GM12874 (cell line): Measurements from ENCODE around the gene MGAT4C.

ENCODE experiments used
- CTCF ChIP-seq: IDR thresholded peaks from 2 replicates; pipeline ENCODE4 v1.5.1; 2011; ENCODE audit warnings: low read depth, mild to moderate bottlenecking, control low read depth, low read length, moderate library complexity; ENCODE audit not compliant: insufficient read depth

Gene MGAT4C

GRCh38 chr12:86229772-86230171, 26.4 kb downstream of the MGAT4C start:
- TF ChIP-seq CTCF: no peak

- TF ChIP-seq CTCF: no peak
Measured at GRCh38 chr12:86228656-86229055, 27.5 kb downstream of the MGAT4C start.

- no peak for TF ChIP-seq CTCF
Measured at GRCh38 chr12:86226481-86226880, 29.7 kb downstream of the MGAT4C start.

GRCh38 chr12:86216591-86216990, 39.6 kb downstream of the MGAT4C start:
- no peak for TF ChIP-seq CTCF

- TF ChIP-seq CTCF: no peak
Measured at GRCh38 chr12:86213012-86213411, 43.2 kb downstream of the MGAT4C start.

- TF ChIP-seq CTCF: no peak
Measured at GRCh38 chr12:86198696-86199444, 57.3 kb downstream of the MGAT4C start.

- TF ChIP-seq CTCF: no peak
Measured at GRCh38 chr12:86196465-86196864, 59.7 kb downstream of the MGAT4C start.
